Measurements from ENCODE around the gene ARHGEF9.

DNA sequence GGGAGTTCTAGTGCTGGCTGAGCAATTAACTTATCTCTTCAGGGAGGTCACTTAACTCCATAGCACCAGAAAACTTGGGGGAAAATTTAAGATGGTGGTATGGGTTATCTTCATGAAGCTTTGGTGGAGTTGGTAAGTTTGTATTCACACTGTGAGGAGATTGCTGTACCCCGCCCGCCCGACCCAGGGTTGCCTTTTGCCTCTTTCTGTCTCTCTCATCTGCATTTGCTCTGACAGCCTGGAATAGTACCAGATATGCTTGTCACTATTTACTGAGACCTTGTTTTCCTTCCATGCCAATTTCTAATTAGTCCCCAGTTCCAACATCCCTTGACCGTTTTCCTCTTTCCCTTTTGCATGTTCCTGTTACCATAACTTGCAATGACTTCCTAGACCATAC is 33.1 kb upstream of the ARHGEF9 start:
- TF ChIP-seq, protein P1, sequence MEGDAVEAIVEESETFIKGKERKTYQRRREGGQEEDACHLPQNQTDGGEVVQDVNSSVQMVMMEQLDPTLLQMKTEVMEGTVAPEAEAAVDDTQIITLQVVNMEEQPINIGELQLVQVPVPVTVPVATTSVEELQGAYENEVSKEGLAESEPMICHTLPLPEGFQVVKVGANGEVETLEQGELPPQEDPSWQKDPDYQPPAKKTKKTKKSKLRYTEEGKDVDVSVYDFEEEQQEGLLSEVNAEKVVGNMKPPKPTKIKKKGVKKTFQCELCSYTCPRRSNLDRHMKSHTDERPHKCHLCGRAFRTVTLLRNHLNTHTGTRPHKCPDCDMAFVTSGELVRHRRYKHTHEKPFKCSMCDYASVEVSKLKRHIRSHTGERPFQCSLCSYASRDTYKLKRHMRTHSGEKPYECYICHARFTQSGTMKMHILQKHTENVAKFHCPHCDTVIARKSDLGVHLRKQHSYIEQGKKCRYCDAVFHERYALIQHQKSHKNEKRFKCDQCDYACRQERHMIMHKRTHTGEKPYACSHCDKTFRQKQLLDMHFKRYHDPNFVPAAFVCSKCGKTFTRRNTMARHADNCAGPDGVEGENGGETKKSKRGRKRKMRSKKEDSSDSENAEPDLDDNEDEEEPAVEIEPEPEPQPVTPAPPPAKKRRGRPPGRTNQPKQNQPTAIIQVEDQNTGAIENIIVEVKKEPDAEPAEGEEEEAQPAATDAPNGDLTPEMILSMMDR (IDR thresholded peaks at IDR 0.05) = no peak
- TF ChIP-seq POLR2AphosphoS5 (IDR thresholded peaks at IDR 0.05) = no peak
- no peak for TF ChIP-seq EP300 (IDR thresholded peaks at IDR 0.05)
- no peak for TF ChIP-seq POLR2A (IDR thresholded peaks at IDR 0.05)

Measured in upper lobe of left lung (tissue), 4 donors.